Tibial nerve (tissue), 4 donors: ENCODE results near the gene CFAP52. TPM values are rescaled to one million over a fixed set of nuclear protein-coding genes. Genes with fewer than 3 reads are reported as not detected.
"Not testable (repeated sequence)": the region's sequence is repeated elsewhere in the genome, so short reads cannot be mapped to it uniquely, and the experiment has no call there.

Experiments used
- DNase-seq, 2 donors: peaks; one replicate each; pipeline ENCODE4 v3.0.0-alpha.2; 2019; ENCODE audit warnings: low spot score in 2 of 2
- H3K27ac ChIP-seq, 4 donors: fragments of 200-600 bp; sonication (generic) in 3 of 4; one replicate each; pipeline ENCODE4 v1.5.1; 2017 to 2019; ENCODE audit warnings: mild to moderate bottlenecking in 1 of 4
- H3K27me3 ChIP-seq, 2 donors: fragments of 200-600 bp; sonication (generic) in 1 of 2; one replicate each; pipeline versions ENCODE4 v1.5.1 to v1.6.0; 2017 to 2019
- H3K36me3 ChIP-seq, 3 donors: fragments of 200-600 bp; sonication (generic); one replicate each; pipeline ENCODE4 v1.5.1; 2018 to 2019
- H3K4me1 ChIP-seq, 4 donors: fragments of 200-600 bp; sonication (generic) in 3 of 4; one replicate each; pipeline ENCODE4 v1.5.1; 2017 to 2019
- H3K4me3 ChIP-seq, 4 donors: fragments of 200-600 bp; sonication (generic) in 3 of 4; one replicate each; pipeline ENCODE4 v1.5.1; 2017 to 2019; ENCODE audit warnings: mild to moderate bottlenecking in 1 of 4, moderate library complexity in 1 of 4
- H3K9me3 ChIP-seq, 4 donors: fragments of 200-600 bp; sonication (generic) in 3 of 4; one replicate each; pipeline ENCODE4 v1.5.1; 2017 to 2019
- CTCF ChIP-seq, 5 experiments: fragments of 200-600 bp in 3 of 5; fragments of 450-650 bp in 2 of 5; sonication (generic) in 3 of 5; IDR thresholded peaks; one replicate each; pipeline ENCODE4 v1.5.1; 2016 to 2019; ENCODE audit warnings: antibody characterized with exemption in 5 of 5, mild to moderate bottlenecking in 3 of 5, moderate library complexity in 2 of 5
- EP300 ChIP-seq, 2 donors: sonication (generic); formaldehyde crosslinking; IDR thresholded peaks; one replicate each; pipeline ENCODE4 v1.6.1; 2017; ENCODE audit warnings: antibody characterized with exemption in 2 of 2, mild to moderate bottlenecking in 1 of 2
- POLR2A ChIP-seq, 2 donors: fragments of 450-650 bp; IDR thresholded peaks; one replicate each; pipeline ENCODE4 v1.6.1; 2017; ENCODE audit warnings: antibody characterized with exemption in 2 of 2, mild to moderate bottlenecking in 2 of 2, moderate library complexity in 2 of 2
- WGBS, 2 donors: methylation state at CpG; one replicate each; pipeline ENCODE4 v1.1.5; 2018; 5-methylcytosine and 5-hydroxymethylcytosine counted together
- total RNA-seq, 4 donors: library from RNA; depleted of rRNA; stranded (reverse); fragments of >200 nt; gene quantifications; one replicate each; pipeline ENCODE4 v1.1.0, GENCODE V29; 2016

CFAP52 gene
- total RNA-seq, 4 donors from 2014 or later, result 0.22 to 1.6 (median 0.30) TPM; not detected in 1

- H3K27me3 ChIP-seq, result no peaks in the 10 kb centered on the region
- no peaks in the 10 kb centered on the region for H3K36me3 ChIP-seq
- no peaks in the 10 kb centered on the region for H3K9me3 ChIP-seq
- H3K4me1 ChIP-seq, result no peaks in the 10 kb centered on the region
- 90 to 91% methylated on average over 9 to 10 of the region's 10 CpGs for WGBS, 2 donors
- H3K27ac ChIP-seq, result no peak overlapping the region
- no peak for DNase-seq
- TF ChIP-seq POLR2A (IDR thresholded peaks at IDR 0.05), result no peak
- TF ChIP-seq CTCF (IDR thresholded peaks at IDR 0.05), result no peak
- TF ChIP-seq EP300 (IDR thresholded peaks at IDR 0.05), result no peak
- no peak overlapping the region for H3K4me3 ChIP-seq
Measured at GRCh38 chr17:9587969-9588656, 11.7 kb downstream of the CFAP52 start.

GRCh38 chr17:9594065-9594464 is 17.6 kb downstream of the CFAP52 start:
- DNase-seq, result no peak
- 76 to 78% methylated on average over 6 of the region's 6 CpGs for WGBS, 2 donors
- no peaks in the 10 kb centered on the region for H3K4me1 ChIP-seq
- no peaks in the 10 kb centered on the region for H3K27me3 ChIP-seq
- TF ChIP-seq CTCF (IDR thresholded peaks at IDR 0.05), result no peak
- TF ChIP-seq EP300 (IDR thresholded peaks at IDR 0.05), result no peak
- no peak for TF ChIP-seq POLR2A (IDR thresholded peaks at IDR 0.05)
- H3K4me3 ChIP-seq, result no peak overlapping the region
- no peaks in the 10 kb centered on the region for H3K36me3 ChIP-seq
- no peaks in the 10 kb centered on the region for H3K9me3 ChIP-seq
- H3K27ac ChIP-seq, result no peak overlapping the region

GRCh38 chr17:9597638-9598037 is 21.2 kb downstream of the CFAP52 start:
- H3K36me3 ChIP-seq, H3K4me1 ChIP-seq, H3K27ac ChIP-seq, H3K4me3 ChIP-seq, H3K9me3 ChIP-seq, H3K27me3 ChIP-seq, DNase-seq: not testable (repeated sequence)
- WGBS, 2 donors, result 90 to 95% methylated on average over 5 of the region's 5 CpGs

- TF ChIP-seq POLR2A (IDR thresholded peaks at IDR 0.05) (no peak), EP300 (IDR thresholded peaks at IDR 0.05) (no peak), CTCF (IDR thresholded peaks at IDR 0.05) (no peak)
Measured at GRCh38 chr17:9598661-9599060, 22.2 kb downstream of the CFAP52 start.

GRCh38 chr17:9604583-9604982 is 28.1 kb downstream of the CFAP52 start:
- H3K36me3 ChIP-seq, H3K27ac ChIP-seq, H3K9me3 ChIP-seq, DNase-seq, H3K27me3 ChIP-seq, H3K4me1 ChIP-seq, H3K4me3 ChIP-seq: not testable (repeated sequence)
- WGBS, 2 donors, result 85 to 95% methylated on average over 5 of the region's 5 CpGs

More at GRCh38 chr17:9598661-9599060, 22.2 kb downstream of the CFAP52 start:
- Histone ChIP-seq H3K4me1 (no peaks in the 10 kb centered on the region), H3K9me3 (no peaks in the 10 kb centered on the region), H3K36me3 (no peaks in the 10 kb centered on the region), H3K4me3 (no peak overlapping the region), H3K27me3 (no peaks in the 10 kb centered on the region), H3K27ac (no peak overlapping the region)
- no peak for DNase-seq
- WGBS, 2 donors, result 79 to 91% methylated on average over 4 of the region's 4 CpGs

- Histone ChIP-seq H3K27ac (no peak overlapping the region), H3K9me3 (no peaks in the 10 kb centered on the region), H3K36me3 (no peaks in the 10 kb centered on the region), H3K4me3 (no peak overlapping the region), H3K4me1 (no peaks in the 10 kb centered on the region), H3K27me3 (no peaks in the 10 kb centered on the region)
- TF ChIP-seq POLR2A (IDR thresholded peaks at IDR 0.05) (no peak), CTCF (IDR thresholded peaks at IDR 0.05) (no peak), EP300 (IDR thresholded peaks at IDR 0.05) (no peak)
- WGBS, 2 donors, result 80 to 89% methylated on average over 6 of the region's 6 CpGs
- no peak for DNase-seq
Measured at GRCh38 chr17:9606453-9606852, 30.0 kb downstream of the CFAP52 start.

GRCh38 chr17:9607058-9607457 is 30.6 kb downstream of the CFAP52 start:
- not testable (repeated sequence) for H3K9me3 ChIP-seq, H3K4me3 ChIP-seq, H3K4me1 ChIP-seq, DNase-seq, H3K36me3 ChIP-seq, H3K27ac ChIP-seq, H3K27me3 ChIP-seq
- WGBS, 2 donors, result 71 to 78% methylated on average over 5 of the region's 5 CpGs
